Natural killer cell (primary cell): Measurements from ENCODE around the gene CCDC40. TPM values are rescaled to one million over a fixed set of nuclear protein-coding genes. Genes with fewer than 3 reads are reported as not detected.

Source experiments
- ATAC-seq, 3 donors: fragments of 150-1000 bp in 2 of 3; fragments of 200-7000 bp in 1 of 3; cut with Tn5 transposase; 1 replicate in 1 of 3; 2 replicates in 2 of 3; pipeline ENCODE4 v1.10.0; 2021; ENCODE audit warnings: mild to moderate bottlenecking in 2 of 3, moderate library complexity in 2 of 3
- DNase-seq, 2 donors: peaks; one replicate each; pipeline versions ENCODE4 v3.0.0 to v3.0.0-alpha.2; 2013 to 2021; ENCODE audit warnings: mixed read lengths in 1 of 2
- H3K27ac ChIP-seq: one replicate; pipeline ENCODE4 v1.5.1; 2013; ENCODE audit warnings: mild to moderate bottlenecking, low read length
- H3K27me3 ChIP-seq: one replicate; pipeline ENCODE4 v1.6.1; 2013; ENCODE audit warnings: low read length; ENCODE audit not compliant: control insufficient read depth, insufficient read depth
- H3K36me3 ChIP-seq: one replicate; pipeline ENCODE4 v1.6.1; 2013; ENCODE audit warnings: low read length; ENCODE audit not compliant: control insufficient read depth, insufficient read depth
- H3K4me1 ChIP-seq: one replicate; pipeline ENCODE4 v1.6.1; 2013; ENCODE audit warnings: low read length; ENCODE audit not compliant: control insufficient read depth, insufficient read depth
- H3K4me3 ChIP-seq: one replicate; pipeline ENCODE4 v1.5.1; 2013; ENCODE audit warnings: low read length
- H3K9me3 ChIP-seq: one replicate; pipeline ENCODE4 v1.6.1; 2013; ENCODE audit warnings: low read length; ENCODE audit not compliant: control insufficient read depth, insufficient read depth
- H3K27ac Mint-ChIP-seq, 2 donors: one replicate each; pipeline ENCODE4 v1.8.0; 2022; ENCODE audit warnings: mild to moderate bottlenecking in 2 of 2, mixed read lengths in 2 of 2, moderate library complexity in 1 of 2
- H3K27me3 Mint-ChIP-seq, 2 donors: one replicate each; pipeline ENCODE4 v1.8.0; 2022; ENCODE audit warnings: low read depth in 2 of 2, mixed read lengths in 2 of 2
- H3K36me3 Mint-ChIP-seq: one replicate; pipeline ENCODE4 v1.8.0; 2022; ENCODE audit warnings: mixed read lengths
- H3K4me1 Mint-ChIP-seq, 2 donors: one replicate each; pipeline ENCODE4 v1.8.0; 2022; ENCODE audit warnings: mixed read lengths in 2 of 2
- H3K4me3 Mint-ChIP-seq: one replicate; pipeline ENCODE4 v1.8.0; 2022; ENCODE audit warnings: mild to moderate bottlenecking, moderate library complexity, mixed read lengths
- H3K9me3 Mint-ChIP-seq, 2 donors: one replicate each; pipeline ENCODE4 v1.8.0; 2022; ENCODE audit warnings: mixed read lengths in 2 of 2
- WGBS: methylation state at CpG from one replicate; pipeline ENCODE4 v1.1.7; 2013; ENCODE audit warnings: missing lambda C conversion rate; ENCODE audit not compliant: insufficient coverage; 5-methylcytosine and 5-hydroxymethylcytosine counted together
- intact Hi-C: fragments of 100-400 bp; cut with micrococcal nuclease; formaldehyde crosslinking; loops from one replicate; pipeline ENCODE4 v1.14.2; 2022
- total RNA-seq, 4 donors: library from RNA; stranded (reverse); fragments of 120-200 nt in 1 of 4; gene quantifications; one replicate each; pipeline versions ENCODE4 v1.2.3 to v1.2.4, GENCODE V29; 2013 to 2022
- TF ChIP-seq, protein P1 (sequence below): fragments of 200-600 bp; IDR thresholded peaks from one replicate; pipeline ENCODE4 v1.8.0; 2022; ENCODE audit warnings: antibody characterized with exemption

Gene CCDC40
- total RNA-seq, 3 donors from 2014 or later (not counting 1 experiment from before 2014, with no cell fraction given): 0.95 to 2.4 (median 1.5) TPM

DNA sequence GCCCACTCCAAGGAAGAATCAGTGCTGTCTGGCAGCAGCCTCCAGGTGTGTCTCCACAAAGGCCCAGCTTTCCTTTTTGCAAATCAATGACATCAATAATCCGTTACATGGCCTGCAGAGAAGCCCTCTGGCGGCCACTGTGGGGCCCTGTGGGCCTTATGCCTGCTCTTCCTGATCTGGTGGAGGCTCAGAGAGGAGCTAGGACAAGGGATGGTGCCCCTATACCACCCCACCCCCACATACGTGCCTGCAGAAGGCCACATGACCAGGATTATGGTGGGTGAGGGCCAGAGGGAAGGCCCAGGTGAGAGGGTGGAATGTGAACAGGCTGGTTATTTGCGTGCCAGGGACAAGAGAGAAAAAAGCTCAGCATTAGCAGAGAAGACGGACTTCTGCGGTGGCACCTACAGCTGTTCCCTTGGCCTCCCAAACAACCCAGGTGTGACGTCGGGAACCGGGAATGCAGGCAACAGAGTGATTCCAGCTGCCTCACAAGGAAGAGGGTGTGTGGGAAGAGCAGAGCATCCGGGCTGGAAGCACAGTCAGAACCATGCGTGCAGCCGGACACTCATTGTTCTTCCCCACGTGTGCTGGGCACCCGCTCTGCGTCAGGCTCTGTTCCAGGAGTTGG lies 88.0 kb downstream of the CCDC40 start:
- Mint-ChIP-seq H3K4me1 (no peaks in the 10 kb centered on the region), H3K27ac (no peak overlapping the region), H3K4me3 (no peak overlapping the region), H3K27me3 (peaks cover 4 to 26% of the 10 kb centered on the region in 2 donors), H3K36me3 (no peaks in the 10 kb centered on the region), H3K9me3 (no peaks in the 10 kb centered on the region)
- Histone ChIP-seq H3K9me3 (no peaks in the 10 kb centered on the region), H3K27me3 (no peaks in the 10 kb centered on the region), H3K27ac (no peak overlapping the region), H3K4me1 (no peaks in the 10 kb centered on the region), H3K4me3 (no peak overlapping the region), H3K36me3 (no peaks in the 10 kb centered on the region)
- WGBS: 88% methylated on average over 14 of the region's 15 CpGs
- intact Hi-C loops: no loop called here
- no peak for ATAC-seq
- DNase-seq: no peak
- TF ChIP-seq, protein P1, sequence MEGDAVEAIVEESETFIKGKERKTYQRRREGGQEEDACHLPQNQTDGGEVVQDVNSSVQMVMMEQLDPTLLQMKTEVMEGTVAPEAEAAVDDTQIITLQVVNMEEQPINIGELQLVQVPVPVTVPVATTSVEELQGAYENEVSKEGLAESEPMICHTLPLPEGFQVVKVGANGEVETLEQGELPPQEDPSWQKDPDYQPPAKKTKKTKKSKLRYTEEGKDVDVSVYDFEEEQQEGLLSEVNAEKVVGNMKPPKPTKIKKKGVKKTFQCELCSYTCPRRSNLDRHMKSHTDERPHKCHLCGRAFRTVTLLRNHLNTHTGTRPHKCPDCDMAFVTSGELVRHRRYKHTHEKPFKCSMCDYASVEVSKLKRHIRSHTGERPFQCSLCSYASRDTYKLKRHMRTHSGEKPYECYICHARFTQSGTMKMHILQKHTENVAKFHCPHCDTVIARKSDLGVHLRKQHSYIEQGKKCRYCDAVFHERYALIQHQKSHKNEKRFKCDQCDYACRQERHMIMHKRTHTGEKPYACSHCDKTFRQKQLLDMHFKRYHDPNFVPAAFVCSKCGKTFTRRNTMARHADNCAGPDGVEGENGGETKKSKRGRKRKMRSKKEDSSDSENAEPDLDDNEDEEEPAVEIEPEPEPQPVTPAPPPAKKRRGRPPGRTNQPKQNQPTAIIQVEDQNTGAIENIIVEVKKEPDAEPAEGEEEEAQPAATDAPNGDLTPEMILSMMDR: no peak

DNA sequence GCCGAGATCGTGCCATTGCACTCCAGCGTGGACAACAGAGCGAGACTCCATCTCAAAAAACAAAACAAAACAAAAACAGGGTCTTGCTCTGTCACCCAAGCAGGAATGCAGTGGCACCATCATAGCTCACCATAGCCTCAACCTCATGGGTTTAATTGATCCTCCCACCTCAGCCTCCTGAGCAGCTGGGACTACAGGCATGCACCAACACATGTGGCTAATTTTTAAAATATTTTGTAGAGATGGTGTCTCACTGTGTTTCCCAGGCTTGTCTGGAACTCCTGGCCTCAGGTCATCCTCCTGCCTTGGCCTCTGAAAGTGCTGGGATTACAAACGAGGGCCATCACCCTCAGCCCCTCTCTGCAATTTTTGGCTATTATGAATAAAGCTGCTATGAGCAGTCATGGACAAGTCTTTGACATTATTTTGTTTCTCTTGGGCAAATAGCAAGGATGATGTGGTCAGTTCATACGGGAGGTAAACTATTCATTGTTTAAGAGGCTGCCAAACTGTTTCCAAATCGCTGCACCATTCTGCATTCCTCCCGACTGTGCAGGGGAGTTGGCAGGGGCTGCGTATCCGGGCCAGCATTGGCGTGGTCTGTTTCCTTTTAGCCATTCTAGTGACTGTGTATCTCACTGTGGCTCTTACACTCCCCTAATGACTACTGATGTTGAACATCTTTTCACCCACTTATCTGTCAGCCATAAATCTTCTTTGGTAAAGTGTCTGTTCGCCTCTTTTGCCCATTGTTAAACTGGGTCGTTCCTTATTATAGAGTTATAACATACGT lies 89.4 kb downstream of the CCDC40 start:
- H3K9me3 Mint-ChIP-seq: no peaks in the 10 kb centered on the region
- Histone ChIP-seq H3K4me3 (no peak overlapping the region), H3K9me3 (no peaks in the 10 kb centered on the region), H3K4me1 (no peaks in the 10 kb centered on the region), H3K36me3 (no peaks in the 10 kb centered on the region), H3K27ac (no peak overlapping the region), H3K27me3 (no peaks in the 10 kb centered on the region)
- TF ChIP-seq, protein P1: no peak
- WGBS: 85% methylated on average over 14 of the region's 14 CpGs
- intact Hi-C loops: no loop called here
- DNase-seq: no peak
- peaks cover 4 to 27% of the 10 kb centered on the region in 2 donors for H3K27me3 Mint-ChIP-seq
- ATAC-seq: no peak
- no peaks in the 10 kb centered on the region for H3K36me3 Mint-ChIP-seq
- H3K27ac Mint-ChIP-seq: no peak overlapping the region
- no peak overlapping the region for H3K4me3 Mint-ChIP-seq
- H3K4me1 Mint-ChIP-seq: no peaks in the 10 kb centered on the region

DNA sequence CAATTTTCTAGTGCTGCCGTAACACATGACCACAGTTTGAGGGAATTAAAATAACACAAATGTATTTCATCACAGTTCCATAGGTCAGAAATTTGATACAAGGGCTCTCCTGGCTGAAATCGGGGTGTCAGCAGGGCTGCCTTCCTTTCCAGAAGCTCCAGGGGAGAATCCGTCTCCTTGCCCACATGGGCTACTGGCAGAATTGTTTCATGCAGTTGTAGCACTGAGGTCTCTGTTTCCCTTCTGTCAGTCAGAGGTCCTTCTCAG lies 89.9 kb downstream of the CCDC40 start:
- intact Hi-C loops: no loop called here
- DNase-seq (no peak), ATAC-seq (no peak)
- no peaks in the 10 kb centered on the region for H3K9me3 Mint-ChIP-seq
- no peak overlapping the region for H3K27ac ChIP-seq
- H3K36me3 Mint-ChIP-seq: no peaks in the 10 kb centered on the region
- H3K4me3 ChIP-seq: no peak overlapping the region
- H3K27ac Mint-ChIP-seq: no peak overlapping the region
- H3K27me3 Mint-ChIP-seq: peaks cover 4 to 27% of the 10 kb centered on the region in 2 donors
- H3K4me3 Mint-ChIP-seq: no peak overlapping the region
- WGBS: 92% methylated on average over 3 of the region's 3 CpGs
- no peaks in the 10 kb centered on the region for H3K27me3 ChIP-seq
- H3K4me1 ChIP-seq: no peaks in the 10 kb centered on the region
- H3K36me3 ChIP-seq: no peaks in the 10 kb centered on the region
- TF ChIP-seq, protein P1: no peak
- no peaks in the 10 kb centered on the region for H3K9me3 ChIP-seq
- H3K4me1 Mint-ChIP-seq: no peaks in the 10 kb centered on the region
